Measurements from ENCODE around the gene YKT6. TPM values are rescaled to one million over a fixed set of nuclear protein-coding genes. Genes with fewer than 3 reads are reported as not detected.
A peak's percentile ranks its signal among the peaks of the same experiment; 100 is the strongest.

YKT6 gene
- total and polyA plus RNA-seq, 2 experiments from 2014 or later, result 59.8 to 105 TPM

- H3K4me1 ChIP-seq (ENCODE audit: low read depth), result no peaks in the 10 kb centered on the region
- no peaks in the 10 kb centered on the region for H3K36me3 ChIP-seq
- H3K27me3 ChIP-seq, result no peaks in the 10 kb centered on the region
- H3K9me3 ChIP-seq (ENCODE audit: low read depth), result no peaks in the 10 kb centered on the region
- no peak for DNase-seq (ENCODE audit: low read depth in 1 of 2, low spot score in 1 of 2)
- TF ChIP-seq CTCF (IDR thresholded peaks at IDR 0.05; ENCODE audit: low read depth, low read length), result no peak
- no peak overlapping the region for H3K27ac ChIP-seq
- no peak overlapping the region for H3K4me3 ChIP-seq
These were observed 47.3 kb downstream of the YKT6 start for GRCh38 chr7:44247868-44248651.

DNA sequence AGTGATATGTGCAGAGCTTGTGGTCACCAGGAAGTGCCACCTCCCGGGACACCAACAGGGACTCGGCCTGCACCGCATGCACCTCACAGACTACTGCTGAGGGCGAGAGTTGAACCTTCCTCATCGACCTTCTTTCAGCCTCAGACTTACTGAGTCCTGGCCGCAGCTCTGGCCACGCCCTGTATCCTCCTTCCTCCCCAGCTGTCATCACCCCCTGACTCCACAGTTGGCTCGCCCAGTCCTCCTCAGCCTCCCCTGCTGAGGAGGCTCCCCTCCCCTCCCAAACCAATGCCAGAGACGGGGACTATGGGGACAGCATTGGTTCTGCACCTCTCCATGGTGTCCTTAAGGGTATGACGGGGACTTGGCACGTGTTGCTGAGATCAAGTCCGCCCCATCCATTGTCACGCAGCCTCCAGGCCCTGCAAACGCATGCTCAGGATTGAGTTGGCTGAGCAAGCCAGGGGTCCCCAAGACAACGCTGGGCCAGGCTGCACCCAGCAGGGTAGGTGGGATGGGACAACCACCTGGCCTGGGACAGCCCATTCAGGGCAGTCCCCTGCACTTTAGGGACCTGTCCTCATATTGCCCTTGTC is 49.0 kb downstream of the YKT6 start:
- Histone ChIP-seq H3K9me3 (ENCODE audit: low read depth) (no peaks in the 10 kb centered on the region), H3K36me3 (no peaks in the 10 kb centered on the region), H3K27ac (no peak overlapping the region), H3K27me3 (no peaks in the 10 kb centered on the region), H3K4me1 (ENCODE audit: low read depth) (no peaks in the 10 kb centered on the region), H3K4me3 (no peak overlapping the region)
- no peak for TF ChIP-seq CTCF (IDR thresholded peaks at IDR 0.05; ENCODE audit: low read depth, low read length)
- DNase-seq (ENCODE audit: low read depth in 1 of 2, low spot score in 1 of 2), result no peak

GRCh38 chr7:44251269-44251668 is 50.5 kb downstream of the YKT6 start:
- Histone ChIP-seq H3K9me3 (ENCODE audit: low read depth) (no peaks in the 10 kb centered on the region), H3K36me3 (no peaks in the 10 kb centered on the region), H3K4me3 (no peak overlapping the region), H3K4me1 (ENCODE audit: low read depth) (peaks cover 3% of the 10 kb centered on the region), H3K27me3 (no peaks in the 10 kb centered on the region), H3K27ac (no peak overlapping the region)
- DNase-seq (ENCODE audit: low read depth in 1 of 2, low spot score in 1 of 2), result no peak
- TF ChIP-seq CTCF (IDR thresholded peaks at IDR 0.05; ENCODE audit: low read depth, low read length), result no peak

GRCh38 chr7:44251881-44252280 is 51.1 kb downstream of the YKT6 start:
- H3K4me1 ChIP-seq (ENCODE audit: low read depth), result peaks cover 9% of the 10 kb centered on the region
- H3K36me3 ChIP-seq, result no peaks in the 10 kb centered on the region

DNA sequence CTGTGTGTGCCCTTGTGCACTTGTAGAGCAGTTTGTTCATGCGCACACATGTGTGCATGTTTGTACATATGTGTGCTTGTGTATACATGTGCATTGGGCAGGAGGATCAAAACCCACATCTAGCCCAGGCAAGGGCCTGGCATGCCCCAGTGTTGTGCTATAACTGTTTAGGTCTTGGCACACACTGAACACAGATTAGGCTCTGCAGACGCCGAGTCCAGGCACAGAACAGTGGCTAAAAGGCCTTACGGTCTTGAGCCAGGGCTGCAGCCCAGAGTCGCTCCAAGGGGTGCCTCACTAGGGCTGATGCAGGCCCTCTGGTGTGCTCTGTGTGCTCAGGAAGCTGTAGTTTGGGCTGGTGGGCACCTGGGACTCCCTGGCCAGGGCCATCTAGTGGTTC is 55.7 kb downstream of the YKT6 start:
- H3K9me3 ChIP-seq (ENCODE audit: low read depth), result no peaks in the 10 kb centered on the region
- peak overlapping the region; percentile 92 for H3K27ac ChIP-seq
- no peaks in the 10 kb centered on the region for H3K36me3 ChIP-seq
- no peak overlapping the region for H3K4me3 ChIP-seq
- no peaks in the 10 kb centered on the region for H3K27me3 ChIP-seq
- peak; percentile 2 for TF ChIP-seq CTCF (IDR thresholded peaks at IDR 0.05; ENCODE audit: low read depth, low read length)
- peaks cover 50% of the 10 kb centered on the region for H3K4me1 ChIP-seq (ENCODE audit: low read depth)
- no peak for DNase-seq (ENCODE audit: low read depth in 1 of 2, low spot score in 1 of 2)

More at GRCh38 chr7:44251881-44252280, 51.1 kb downstream of the YKT6 start:
- TF ChIP-seq CTCF (IDR thresholded peaks at IDR 0.05; ENCODE audit: low read depth, low read length), result no peak
- H3K27ac ChIP-seq, result no peak overlapping the region
- DNase-seq (ENCODE audit: low read depth in 1 of 2, low spot score in 1 of 2), result no peak
- no peaks in the 10 kb centered on the region for H3K9me3 ChIP-seq (ENCODE audit: low read depth)
- H3K4me3 ChIP-seq, result no peak overlapping the region
- H3K27me3 ChIP-seq, result no peaks in the 10 kb centered on the region
